ENCODE measurements around the gene ZBTB8B.
"Not testable (repeated sequence)": the region's sequence is repeated elsewhere in the genome, so short reads cannot be mapped to it uniquely, and the experiment has no call there.

Gene ZBTB8B

GRCh38 chr1:32449457-32449831 lies 15.4 kb upstream of the ZBTB8B start:
- H3K18ac ChIP-seq (ENCODE audit: low read length); DNase-seq (ENCODE audit: low spot score); H3K14ac ChIP-seq (ENCODE audit: low read length); H3K27me3 ChIP-seq (ENCODE audit: control insufficient read depth in 3 of 3, insufficient read depth in 3 of 3, low read depth in 1 of 3, low read length in 3 of 3); H2BK120ac ChIP-seq (ENCODE audit: low read depth, low read length); H4K91ac ChIP-seq (ENCODE audit: low read depth, low read length, poor library complexity); H3K27ac ChIP-seq (replicated peaks; ENCODE audit: low read length); H4K8ac ChIP-seq (ENCODE audit: low read depth, low read length); H2BK5ac ChIP-seq (ENCODE audit: low read length); H2AFZ ChIP-seq (ENCODE audit: low read length); H2AK5ac ChIP-seq (ENCODE audit: low read depth, low read length); H3K4me1 ChIP-seq (ENCODE audit: control insufficient read depth in 2 of 2, insufficient read depth in 1 of 2, low read depth in 1 of 2, low read length in 2 of 2); H3K4me3 ChIP-seq (ENCODE audit: low read length in 2 of 2); H3K4me2 ChIP-seq (ENCODE audit: insufficient read depth, low read length, poor library complexity, severe bottlenecking); H3K23ac ChIP-seq (ENCODE audit: low read depth, low read length, poor library complexity); H3K9ac ChIP-seq (ENCODE audit: low read depth, low read length, poor library complexity); H3K79me1 ChIP-seq (ENCODE audit: low read depth, low read length); H2BK12ac ChIP-seq (ENCODE audit: low read length); H2BK15ac ChIP-seq (ENCODE audit: low read length); H3K4ac ChIP-seq (ENCODE audit: low read length); H3K36me3 ChIP-seq (replicated peaks in 1 of 2; ENCODE audit: control insufficient read depth in 2 of 2, insufficient read depth in 2 of 2, low read length in 2 of 2): not testable (repeated sequence)
- peaks cover 5 to 13% of the 10 kb centered on the region in 2 donors for H3K9me3 ChIP-seq (replicated peaks in 1 of 2; ENCODE audit: control insufficient read depth in 2 of 2, insufficient read depth in 1 of 2, low read depth in 1 of 2, low read length in 2 of 2)
- no CpG with 5 or more reads among the region's 5 CpGs for WGBS, 2 donors (ENCODE audit: extremely low coverage in 2 of 2, insufficient read length in 2 of 2, insufficient replicate concordance in 1 of 2)

- Histone ChIP-seq H3K4me1 (ENCODE audit: control insufficient read depth in 2 of 2, insufficient read depth in 1 of 2, low read depth in 1 of 2, low read length in 2 of 2) (no peaks in the 10 kb centered on the region), H4K91ac (ENCODE audit: low read depth, low read length, poor library complexity) (no peak overlapping the region), H3K23ac (ENCODE audit: low read depth, low read length, poor library complexity) (no peak overlapping the region), H3K14ac (ENCODE audit: low read length) (no peak overlapping the region), H2BK120ac (ENCODE audit: low read depth, low read length) (no peak overlapping the region), H3K4me2 (ENCODE audit: insufficient read depth, low read length, poor library complexity, severe bottlenecking) (no peak overlapping the region), H3K27ac (replicated peaks; ENCODE audit: low read length) (no peak overlapping the region), H2BK15ac (ENCODE audit: low read length) (no peak overlapping the region), H3K36me3 (replicated peaks in 1 of 2; ENCODE audit: control insufficient read depth in 2 of 2, insufficient read depth in 2 of 2, low read length in 2 of 2) (no peaks in the 10 kb centered on the region), H3K9me3 (replicated peaks in 1 of 2; ENCODE audit: control insufficient read depth in 2 of 2, insufficient read depth in 1 of 2, low read depth in 1 of 2, low read length in 2 of 2) (peaks cover 8 to 10% of the 10 kb centered on the region in 2 donors), H3K27me3 (ENCODE audit: control insufficient read depth in 3 of 3, insufficient read depth in 3 of 3, low read depth in 1 of 3, low read length in 3 of 3) (no peaks in the 10 kb centered on the region), H3K4ac (ENCODE audit: low read length) (no peak overlapping the region), H2AK5ac (ENCODE audit: low read depth, low read length) (no peak overlapping the region), H4K8ac (ENCODE audit: low read depth, low read length) (no peak overlapping the region), H3K9ac (ENCODE audit: low read depth, low read length, poor library complexity) (no peak overlapping the region), H3K18ac (ENCODE audit: low read length) (no peak overlapping the region), H3K79me1 (ENCODE audit: low read depth, low read length) (no peaks in the 10 kb centered on the region), H3K4me3 (ENCODE audit: low read length in 2 of 2) (no peak overlapping the region), H2AFZ (ENCODE audit: low read length) (no peak overlapping the region), H2BK5ac (ENCODE audit: low read length) (no peak overlapping the region), H2BK12ac (ENCODE audit: low read length) (no peak overlapping the region)
- no peak for DNase-seq (ENCODE audit: low spot score)
- no CpG with 5 or more reads among the region's 1 CpG for WGBS, 2 donors (ENCODE audit: extremely low coverage in 2 of 2, insufficient read length in 2 of 2, insufficient replicate concordance in 1 of 2)
Measured at GRCh38 chr1:32454726-32455125, 10.1 kb upstream of the ZBTB8B start.

- H3K36me3 ChIP-seq (replicated peaks in 1 of 2; ENCODE audit: control insufficient read depth in 2 of 2, insufficient read depth in 2 of 2, low read length in 2 of 2) = no peaks in the 10 kb centered on the region
- no CpG with 5 or more reads among the region's 2 CpGs for WGBS, 2 donors (ENCODE audit: extremely low coverage in 2 of 2, insufficient read length in 2 of 2, insufficient replicate concordance in 1 of 2)
- H2BK5ac ChIP-seq (ENCODE audit: low read length) = no peak overlapping the region
- no peaks in the 10 kb centered on the region for H3K27me3 ChIP-seq (ENCODE audit: control insufficient read depth in 3 of 3, insufficient read depth in 3 of 3, low read depth in 1 of 3, low read length in 3 of 3)
- no peak overlapping the region for H3K4me2 ChIP-seq (ENCODE audit: insufficient read depth, low read length, poor library complexity, severe bottlenecking)
- H3K23ac ChIP-seq (ENCODE audit: low read depth, low read length, poor library complexity) = no peak overlapping the region
- no peaks in the 10 kb centered on the region for H3K4me1 ChIP-seq (ENCODE audit: control insufficient read depth in 2 of 2, insufficient read depth in 1 of 2, low read depth in 1 of 2, low read length in 2 of 2)
- no peak overlapping the region for H3K4me3 ChIP-seq (ENCODE audit: low read length in 2 of 2)
- no peak overlapping the region for H3K9ac ChIP-seq (ENCODE audit: low read depth, low read length, poor library complexity)
- H2BK12ac ChIP-seq (ENCODE audit: low read length) = no peak overlapping the region
- DNase-seq (ENCODE audit: low spot score) = no peak
- H3K9me3 ChIP-seq (replicated peaks in 1 of 2; ENCODE audit: control insufficient read depth in 2 of 2, insufficient read depth in 1 of 2, low read depth in 1 of 2, low read length in 2 of 2) = peaks cover 8 to 10% of the 10 kb centered on the region in 2 donors
- no peak overlapping the region for H2BK120ac ChIP-seq (ENCODE audit: low read depth, low read length)
- no peak overlapping the region for H4K91ac ChIP-seq (ENCODE audit: low read depth, low read length, poor library complexity)
- no peak overlapping the region for H2AFZ ChIP-seq (ENCODE audit: low read length)
- no peak overlapping the region for H2AK5ac ChIP-seq (ENCODE audit: low read depth, low read length)
- no peak overlapping the region for H3K14ac ChIP-seq (ENCODE audit: low read length)
- no peaks in the 10 kb centered on the region for H3K79me1 ChIP-seq (ENCODE audit: low read depth, low read length)
- H3K4ac ChIP-seq (ENCODE audit: low read length) = no peak overlapping the region
- H3K18ac ChIP-seq (ENCODE audit: low read length) = no peak overlapping the region
- no peak overlapping the region for H3K27ac ChIP-seq (replicated peaks; ENCODE audit: low read length)
- no peak overlapping the region for H2BK15ac ChIP-seq (ENCODE audit: low read length)
- H4K8ac ChIP-seq (ENCODE audit: low read depth, low read length) = no peak overlapping the region
Measured at GRCh38 chr1:32455958-32456357, 8.9 kb upstream of the ZBTB8B start.

- H3K4me2 ChIP-seq (ENCODE audit: insufficient read depth, low read length, poor library complexity, severe bottlenecking); H2BK15ac ChIP-seq (ENCODE audit: low read length); H3K4ac ChIP-seq (ENCODE audit: low read length); H3K23ac ChIP-seq (ENCODE audit: low read depth, low read length, poor library complexity); H3K36me3 ChIP-seq (replicated peaks in 1 of 2; ENCODE audit: control insufficient read depth in 2 of 2, insufficient read depth in 2 of 2, low read length in 2 of 2); H2BK5ac ChIP-seq (ENCODE audit: low read length); H4K8ac ChIP-seq (ENCODE audit: low read depth, low read length); H3K14ac ChIP-seq (ENCODE audit: low read length); DNase-seq (ENCODE audit: low spot score); H3K4me3 ChIP-seq (ENCODE audit: low read length in 2 of 2); H2AFZ ChIP-seq (ENCODE audit: low read length); H3K9ac ChIP-seq (ENCODE audit: low read depth, low read length, poor library complexity); H2BK120ac ChIP-seq (ENCODE audit: low read depth, low read length); H2BK12ac ChIP-seq (ENCODE audit: low read length); H2AK5ac ChIP-seq (ENCODE audit: low read depth, low read length); H3K79me1 ChIP-seq (ENCODE audit: low read depth, low read length); H4K91ac ChIP-seq (ENCODE audit: low read depth, low read length, poor library complexity); H3K18ac ChIP-seq (ENCODE audit: low read length); H3K27ac ChIP-seq (replicated peaks; ENCODE audit: low read length); H3K4me1 ChIP-seq (ENCODE audit: control insufficient read depth in 2 of 2, insufficient read depth in 1 of 2, low read depth in 1 of 2, low read length in 2 of 2): not testable (repeated sequence)
- WGBS, 2 donors (ENCODE audit: extremely low coverage in 2 of 2, insufficient read length in 2 of 2, insufficient replicate concordance in 1 of 2) = no CpG with 5 or more reads among the region's 5 CpGs
- Histone ChIP-seq H3K27me3 (ENCODE audit: control insufficient read depth in 3 of 3, insufficient read depth in 3 of 3, low read depth in 1 of 3, low read length in 3 of 3) (peaks cover 0 to 21% (median 0%) of the 10 kb centered on the region in 3 experiments), H3K9me3 (replicated peaks in 1 of 2; ENCODE audit: control insufficient read depth in 2 of 2, insufficient read depth in 1 of 2, low read depth in 1 of 2, low read length in 2 of 2) (peaks cover 8 to 10% of the 10 kb centered on the region in 2 donors)
Measured at GRCh38 chr1:32458798-32459197, 6.1 kb upstream of the ZBTB8B start.
